AG09319 (cell line): ENCODE results near the gene SH3TC1.

Source experiments
- DNase-seq: peaks from one replicate; pipeline ENCODE4 v3.0.0-alpha.2; 2010; ENCODE audit warnings: low read depth; ENCODE audit errors: extremely low read depth
- CTCF ChIP-seq: IDR thresholded peaks from 2 replicates; pipeline ENCODE4 v1.5.1; 2011; ENCODE audit warnings: low read depth, mild to moderate bottlenecking, inconsistent platforms, low read length, moderate library complexity

The SH3TC1 gene

DNA sequence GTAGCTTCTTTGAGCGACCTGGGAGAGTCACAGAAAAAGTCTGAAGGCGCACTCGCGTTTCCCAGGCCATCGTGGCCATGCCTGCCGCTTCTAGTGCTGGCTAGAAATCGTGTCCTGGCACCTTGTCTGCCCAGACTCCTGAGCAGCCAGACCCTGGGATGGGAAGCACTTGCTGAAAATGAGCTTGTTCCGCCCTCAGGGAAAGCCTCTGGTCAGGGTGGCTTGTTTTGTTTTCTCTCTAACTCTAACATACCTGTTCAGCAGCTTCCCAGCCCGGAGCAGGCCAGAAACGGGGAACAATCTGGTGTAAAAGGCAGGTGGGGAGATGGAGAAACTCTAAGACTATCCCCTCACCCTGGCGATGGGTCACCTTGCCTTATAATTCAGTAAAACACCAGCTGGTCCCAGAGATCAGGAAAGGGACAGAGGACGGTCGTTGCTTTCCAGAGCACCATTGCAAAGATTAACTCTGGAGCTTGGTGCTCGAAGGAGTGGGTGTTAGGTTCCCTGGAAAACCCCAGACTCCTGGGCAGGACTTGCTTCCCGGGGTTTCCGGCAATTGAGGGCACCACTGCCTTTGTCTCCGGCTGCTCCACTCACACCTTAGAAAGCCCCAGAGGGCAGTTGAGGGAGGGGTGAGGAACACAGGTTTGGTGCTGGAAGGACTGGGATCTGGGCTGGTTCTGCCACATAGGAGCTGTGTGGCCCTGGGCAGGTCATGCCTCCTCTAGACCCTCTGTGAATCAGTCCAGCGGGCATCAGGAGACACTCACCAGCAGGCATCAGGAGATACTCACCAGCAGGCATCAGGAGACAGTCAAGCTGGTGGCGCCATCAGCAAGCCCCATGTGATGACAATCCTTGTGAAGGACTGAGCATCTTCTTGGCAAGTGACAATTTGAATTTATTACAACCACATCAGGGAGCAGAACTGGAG is 4.5 kb upstream of the SH3TC1 start:
- no peak for TF ChIP-seq CTCF

DNA sequence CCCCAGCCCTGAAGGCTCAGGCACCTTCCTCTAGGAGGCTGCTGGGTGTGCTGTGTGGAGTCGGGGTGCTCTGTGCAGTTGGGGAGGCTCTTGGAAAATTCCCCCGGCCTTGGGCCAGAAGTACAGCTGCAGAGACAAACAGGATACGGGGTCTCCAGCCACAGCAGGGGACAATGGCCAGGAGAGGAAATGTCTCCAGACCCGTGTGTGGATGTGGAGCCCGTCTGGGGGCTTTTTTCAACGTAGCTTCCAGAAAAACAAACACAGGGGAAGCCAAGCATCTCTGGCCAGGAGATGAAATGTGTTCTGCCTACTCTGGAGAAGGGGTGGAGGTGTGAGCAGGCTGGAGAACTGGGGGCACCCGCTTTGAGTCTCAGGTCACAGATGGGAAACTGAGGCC is 3.7 kb upstream of the SH3TC1 start:
- TF ChIP-seq CTCF = no peak
- no peak for DNase-seq

More for the DNA sequence above, 4.5 kb upstream of the SH3TC1 start:
- no peak for DNase-seq

GRCh38 chr4:8195841-8196458 is 3.1 kb upstream of the SH3TC1 start:
- no peak for DNase-seq
- TF ChIP-seq CTCF = no peak

- DNase-seq = no peak
- no peak for TF ChIP-seq CTCF
Measured at GRCh38 chr4:8197521-8197920, 1.6 kb upstream of the SH3TC1 start.

DNA sequence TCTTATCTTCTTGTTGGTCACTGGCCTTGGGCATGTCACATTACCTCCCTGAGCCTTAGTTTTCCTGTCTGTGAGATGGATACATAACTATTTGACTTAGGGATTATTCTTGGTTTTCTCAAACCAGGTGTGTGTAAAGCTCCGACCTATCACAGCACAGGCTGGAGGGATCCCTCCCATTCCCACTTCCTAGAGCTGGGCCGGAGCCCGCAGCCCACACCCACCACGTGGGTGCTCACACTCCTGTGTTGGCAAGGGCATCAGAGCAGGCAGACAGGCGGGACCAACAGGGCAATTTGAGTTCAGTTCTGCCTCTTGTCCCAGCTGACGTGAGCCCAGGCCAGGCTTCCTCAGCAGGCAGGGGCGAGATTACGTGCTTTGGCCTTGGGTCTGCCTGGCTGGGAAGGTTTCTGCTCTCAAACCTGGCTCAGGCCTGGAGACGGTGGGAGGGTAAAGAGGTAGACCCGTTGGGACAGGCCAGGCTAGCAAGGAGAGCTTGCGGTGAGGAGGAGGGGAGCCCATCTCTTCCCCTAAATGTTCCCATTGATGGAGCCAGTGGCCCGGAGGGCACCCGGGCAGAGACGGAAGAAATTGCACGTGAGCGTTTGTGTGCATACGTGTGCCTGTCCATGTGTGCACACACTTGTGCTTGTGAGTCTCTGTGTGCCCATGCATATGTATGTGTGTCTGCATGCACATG is 734 bp upstream of the SH3TC1 start:
- no peak for TF ChIP-seq CTCF
- no peak for DNase-seq

DNA sequence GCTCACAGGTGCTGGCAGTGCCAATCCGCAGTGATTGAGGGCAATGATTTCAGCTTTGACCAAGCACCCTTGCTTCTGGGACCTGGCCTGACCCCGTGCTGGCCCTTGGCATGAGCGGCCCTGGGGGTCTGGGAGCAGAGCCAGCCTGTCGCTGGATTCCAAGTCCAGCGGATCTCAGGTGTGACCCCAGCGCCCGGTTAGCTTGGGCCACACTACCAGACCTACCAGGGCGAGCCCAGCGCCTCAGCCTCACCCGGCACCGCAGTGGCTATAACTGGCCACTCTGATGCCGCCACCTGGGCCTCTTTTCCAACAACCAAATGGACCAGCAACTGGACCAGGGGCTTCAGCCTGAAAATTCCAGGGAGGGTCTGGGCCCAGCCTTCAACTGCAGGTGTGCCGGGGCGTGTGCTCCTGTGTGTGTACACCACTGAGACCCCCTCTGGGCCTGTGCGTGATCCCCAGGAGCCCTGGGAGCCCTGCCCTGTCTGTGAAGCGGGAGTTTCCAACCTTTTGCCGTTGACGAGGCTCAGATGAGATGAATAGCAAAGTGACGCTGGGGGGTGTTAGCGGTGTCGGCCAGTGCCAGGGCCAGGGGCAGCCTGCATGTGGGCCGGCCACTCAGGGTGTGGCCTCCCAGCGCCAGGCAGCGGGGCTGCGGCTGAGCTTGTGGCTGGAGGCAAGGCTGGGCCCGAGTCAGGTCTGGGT is 658 bp downstream of the SH3TC1 start:
- TF ChIP-seq CTCF = no peak
- DNase-seq = no peak
